HEK293 (cell line): ENCODE data around the gene SEC24C.

Source experiments
- CTCF ChIA-PET: fragments of 350-600 bp; formaldehyde crosslinking; extraction: SDS; loops from one replicate; lab custom pipeline; 2021; ENCODE audit warnings: antibody characterized with exemption; lab: Yijun Ruan, JAX
- POLR2A ChIA-PET: fragments of 300-600 bp; formaldehyde crosslinking; extraction: SDS; loops from one replicate; lab custom pipeline; 2020; ENCODE audit warnings: antibody characterized with exemption, inconsistent platforms; lab: Yijun Ruan, JAX
- H3K27ac ChIP-seq: fragments of 200-500 bp; sonication (Bioruptor generic); 2 replicates; pipeline ENCODE4 v1.5.1; 2014; ENCODE audit warnings: low read depth, low read length, control low read depth, inconsistent platforms; ENCODE audit errors: extremely low read depth
- H3K36me3 ChIP-seq, 2 experiments: fragments of 200-500 bp in 1 of 2; sonication (Bioruptor generic) in 1 of 2; 1 replicate in 1 of 2; 2 replicates in 1 of 2; pipeline ENCODE4 v1.5.1; 2014 to 2017; ENCODE audit warnings: inconsistent platforms in 2 of 2, low read length in 2 of 2; ENCODE audit not compliant: control insufficient read depth in 2 of 2, insufficient read depth in 1 of 2
- H3K4me1 ChIP-seq: fragments of 200-500 bp; sonication (Bioruptor generic); 2 replicates; pipeline ENCODE4 v1.5.1; 2014; ENCODE audit warnings: mild to moderate bottlenecking, low read length, inconsistent platforms; ENCODE audit not compliant: control insufficient read depth, insufficient read depth
- H3K4me3 ChIP-seq: 2 replicates; pipeline ENCODE4 v1.5.1; 2011; ENCODE audit warnings: low read depth, mild to moderate bottlenecking, control low read depth, low read length, moderate library complexity
- H3K9me3 ChIP-seq: fragments of 200-500 bp; sonication (Bioruptor generic); 2 replicates; pipeline ENCODE4 v1.5.1; 2014; ENCODE audit warnings: low read depth, low read length, inconsistent platforms; ENCODE audit not compliant: control insufficient read depth, insufficient read depth
- ELK4 ChIP-seq: IDR thresholded peaks from 2 replicates; pipeline ENCODE4 v1.6.1; 2011; ENCODE audit warnings: mild to moderate bottlenecking, low read depth, low read length, borderline replicate concordance
- IKZF3 ChIP-seq: fragments of 450-650 bp; IDR thresholded peaks from 2 replicates; pipeline ENCODE4 v1.5.0; 2018; ENCODE audit warnings: missing biosample characterization, mild to moderate bottlenecking, missing genetic modification characterization, moderate library complexity
- PRDM1 ChIP-seq: fragments of 450-650 bp; formaldehyde crosslinking; IDR thresholded peaks from 2 replicates; pipeline ENCODE4; 2016; ENCODE audit warnings: missing biosample characterization, missing genetic modification characterization
- PRDM2 ChIP-seq: fragments of 450-650 bp; formaldehyde crosslinking; IDR thresholded peaks from 2 replicates; pipeline ENCODE4 v1.5.1; 2016; ENCODE audit warnings: missing biosample characterization, missing genetic modification characterization, borderline replicate concordance
- TCF7L2 ChIP-seq: IDR thresholded peaks from 2 replicates; pipeline ENCODE4 v1.6.1; 2011; ENCODE audit warnings: low read depth, mild to moderate bottlenecking, inconsistent platforms, low read length, moderate library complexity, borderline replicate concordance
- ZIC2 ChIP-seq: fragments of 450-650 bp; formaldehyde crosslinking; IDR thresholded peaks from 2 replicates; pipeline ENCODE4 v1.5.1; 2016; ENCODE audit warnings: missing biosample characterization, missing genetic modification characterization
- ZNF18 ChIP-seq: fragments of 450-650 bp; formaldehyde crosslinking; IDR thresholded peaks from 2 replicates; pipeline ENCODE4 v1.5.1; 2016; ENCODE audit warnings: missing biosample characterization, missing genetic modification characterization
- ZNF184 ChIP-seq: fragments of 450-650 bp; IDR thresholded peaks from 2 replicates; pipeline ENCODE4 v1.5.1; 2018; ENCODE audit warnings: missing biosample characterization, mild to moderate bottlenecking, missing genetic modification characterization
- ZNF239 ChIP-seq: fragments of 450-650 bp; formaldehyde crosslinking; IDR thresholded peaks from 2 replicates; pipeline ENCODE4 v1.5.1; 2016; ENCODE audit warnings: missing biosample characterization, missing genetic modification characterization
- ZNF274 ChIP-seq, 2 experiments: fragments of 200-500 bp in 1 of 2; fragments of 450-650 bp in 1 of 2; sonication (Bioruptor generic) in 1 of 2; formaldehyde crosslinking in 1 of 2; IDR thresholded peaks; 2 replicates each; pipeline versions ENCODE4 v1.5.1 to v1.6.1; 2014 to 2016; ENCODE audit warnings: borderline replicate concordance in 1 of 2, inconsistent platforms in 1 of 2, low read length in 1 of 2, missing biosample characterization in 1 of 2, missing genetic modification characterization in 1 of 2
- ZNF302 ChIP-seq: fragments of 450-650 bp; formaldehyde crosslinking; IDR thresholded peaks from 2 replicates; pipeline ENCODE4 v1.5.1; 2016; ENCODE audit warnings: missing biosample characterization, missing genetic modification characterization, low read depth
- ZNF362 ChIP-seq: fragments of 450-650 bp; formaldehyde crosslinking; IDR thresholded peaks from 2 replicates; pipeline ENCODE4 v1.5.1; 2016; ENCODE audit warnings: missing biosample characterization, missing genetic modification characterization
- ZNF416 ChIP-seq: fragments of 450-650 bp; formaldehyde crosslinking; IDR thresholded peaks from 2 replicates; pipeline ENCODE4 v1.5.1; 2016; ENCODE audit warnings: missing biosample characterization, missing genetic modification characterization
- ZNF423 ChIP-seq: fragments of 450-650 bp; formaldehyde crosslinking; IDR thresholded peaks from 2 replicates; pipeline ENCODE4 v1.5.1; 2016; ENCODE audit warnings: missing biosample characterization, missing genetic modification characterization

Gene SEC24C

GRCh38 chr10:73796766-73797165, 52.6 kb downstream of the SEC24C start (continued):
- TF ChIP-seq ZNF423 (tag by site-specific recombination) (no peak), ZNF362 (tag by site-specific recombination) (no peak), ZNF184 (tag by site-specific recombination) (no peak)
- TF ChIP-seq, all 188 proteins: peak for 0

GRCh38 chr10:73797324-73798025, 53.3 kb downstream of the SEC24C start:
- peaks cover 19 to 98% of the 10 kb centered on the region in 2 experiments for H3K36me3 ChIP-seq

GRCh38 chr10:73798087-73798486, 53.9 kb downstream of the SEC24C start:
- peaks cover 25 to 98% of the 10 kb centered on the region in 2 experiments for H3K36me3 ChIP-seq
- ChIA-PET POLR2A (interaction anchor here (1.4 to 1.8 kb wide), 2 partner anchors 14 to 16 kb away, joined by 3 to 4 read pairs; partner anchors contain the start of gene CHCHD1), CTCF (interaction anchor here (0.6 kb wide), 1 partner anchor 11 kb away, joined by 5 read pairs; no protein-coding TSS in a partner anchor)
- H3K27ac ChIP-seq: no peak overlapping the region
- no peak overlapping the region for H3K4me3 ChIP-seq
- H3K4me1 ChIP-seq: no peaks in the 10 kb centered on the region
- H3K9me3 ChIP-seq: no peaks in the 10 kb centered on the region
- TF ChIP-seq ZIC2 (tag by site-specific recombination) (no peak), ZNF18 (tag by site-specific recombination) (no peak), ZNF239 (no peak)

More at GRCh38 chr10:73797324-73798025, 53.3 kb downstream of the SEC24C start:
- CTCF ChIA-PET: no interaction called here
- TF ChIP-seq ZNF302 (tag by site-specific recombination) (no peak), ELK4 (no peak)
- TF ChIP-seq, all 188 proteins: peak for 0
- POLR2A ChIA-PET: interaction anchor here (1.4 to 1.8 kb wide), 2 partner anchors 12 to 16 kb away, joined by 3 to 4 read pairs; partner anchors contain the start of gene CHCHD1
- Histone ChIP-seq H3K27ac (no peak overlapping the region), H3K4me1 (no peaks in the 10 kb centered on the region), H3K4me3 (no peak overlapping the region), H3K9me3 (no peaks in the 10 kb centered on the region)

GRCh38 chr10:73798927-73799560, 54.9 kb downstream of the SEC24C start:
- H3K4me3 ChIP-seq: no peak overlapping the region
- CTCF ChIA-PET: no interaction called here
- no peaks in the 10 kb centered on the region for H3K9me3 ChIP-seq
- H3K4me1 ChIP-seq: no peaks in the 10 kb centered on the region
- H3K27ac ChIP-seq: no peak overlapping the region
- H3K36me3 ChIP-seq: peaks cover 25 to 98% of the 10 kb centered on the region in 2 experiments
- POLR2A ChIA-PET: interaction anchor here (1.4 to 2.6 kb wide), 4 partner anchors 11 to 17 kb away, joined by 3 to 15 read pairs (median 6); partner anchors contain the start of genes CHCHD1 and ZSWIM8
- TF ChIP-seq ZNF274 (IDR thresholded peaks at IDR 0.05; ENCODE audit: low read length): no peak
- TF ChIP-seq ZNF274 (tag by site-specific recombination; IDR thresholded peaks at IDR 0.05; ENCODE audit: borderline replicate concordance): no peak
- no peak for TF ChIP-seq PRDM1 (tag by site-specific recombination)
- TF ChIP-seq IKZF3 (tag by site-specific recombination): no peak
- no peak for TF ChIP-seq PRDM2 (tag by site-specific recombination)
- no peak for TF ChIP-seq TCF7L2
- no peak for TF ChIP-seq ZNF416 (tag by site-specific recombination)
